Measurements from ENCODE around the gene PARD6B.
"Not testable (repeated sequence)": the region's sequence is repeated elsewhere in the genome, so short reads cannot be mapped to it uniquely, and the experiment has no call there.

The PARD6B gene

DNA sequence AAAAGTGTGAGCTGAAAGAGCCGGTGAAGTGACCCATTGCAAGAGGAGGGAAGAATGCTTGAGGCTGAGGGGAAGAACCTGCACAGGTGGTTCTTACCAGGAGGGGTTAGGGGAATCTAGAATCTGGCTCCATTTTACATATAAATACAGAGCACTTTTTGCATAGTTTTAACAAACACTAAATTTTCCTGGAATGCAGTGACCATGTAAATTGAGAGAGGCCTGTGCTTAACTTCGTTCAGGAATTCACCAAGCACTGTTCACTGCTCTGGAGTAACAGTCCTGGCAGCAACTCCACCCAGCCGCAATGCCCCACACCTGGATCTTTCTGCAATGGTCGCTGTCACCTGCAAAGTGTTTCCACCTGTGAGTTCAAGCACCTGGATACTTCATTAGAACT lies 26.9 kb upstream of the PARD6B start:
- no peak for DNase-seq

DNA sequence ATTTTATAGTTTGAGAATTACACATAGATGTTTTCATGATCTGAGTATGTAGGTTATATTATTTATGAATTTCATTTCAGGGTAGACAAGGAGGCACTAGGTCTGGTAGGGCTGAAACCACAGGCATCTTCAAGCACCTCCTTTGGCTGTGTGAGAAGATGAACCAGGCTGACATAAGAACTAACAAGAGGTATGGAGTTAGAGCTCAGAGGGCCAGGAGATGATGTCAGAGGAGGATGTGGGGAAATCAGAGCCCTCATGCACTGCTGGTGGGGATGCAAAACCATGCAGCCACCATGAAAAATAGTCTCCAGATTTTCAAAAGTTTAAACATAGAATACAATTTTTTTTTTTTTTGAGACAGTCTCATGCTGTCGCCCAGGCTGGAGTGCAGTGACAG lies 26.4 kb upstream of the PARD6B start:
- DNase-seq: no peak

DNA sequence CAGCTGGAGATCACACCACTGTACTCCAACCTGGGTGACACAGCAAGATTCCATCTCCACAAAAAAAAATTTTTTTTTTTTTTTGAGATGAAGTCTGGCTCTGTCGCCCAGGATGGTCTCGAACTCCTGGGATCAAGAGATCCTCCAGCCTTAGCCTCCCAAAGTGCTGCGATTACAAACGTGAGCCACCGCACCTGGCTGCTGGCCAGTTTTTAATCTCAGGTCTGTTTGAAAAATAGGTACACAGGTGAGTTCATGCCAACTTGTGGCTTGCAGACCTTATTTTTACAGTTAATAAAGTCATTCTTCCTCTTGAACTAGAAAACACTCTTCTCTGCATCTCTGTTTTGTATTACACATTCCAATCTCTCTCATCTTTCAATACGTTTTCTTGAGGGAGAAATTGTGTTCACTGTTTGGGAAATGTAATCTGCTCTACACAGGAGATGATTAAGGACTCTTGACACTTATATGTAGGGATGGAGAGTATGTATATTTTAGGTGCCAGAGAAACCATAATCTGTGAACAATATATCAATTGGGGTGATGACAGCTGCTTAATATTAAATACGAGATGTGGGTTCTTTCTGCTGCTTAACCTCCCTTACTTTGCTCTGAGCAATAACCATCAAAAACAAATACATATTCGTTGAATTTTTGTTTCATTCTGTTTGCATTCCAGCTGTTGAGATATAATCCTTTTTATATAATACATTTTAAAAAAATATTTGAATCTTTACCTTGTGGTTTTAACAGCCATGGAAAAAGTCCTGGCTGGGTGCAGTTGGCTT lies 22.3 kb upstream of the PARD6B start:
- DNase-seq: no peak

DNA sequence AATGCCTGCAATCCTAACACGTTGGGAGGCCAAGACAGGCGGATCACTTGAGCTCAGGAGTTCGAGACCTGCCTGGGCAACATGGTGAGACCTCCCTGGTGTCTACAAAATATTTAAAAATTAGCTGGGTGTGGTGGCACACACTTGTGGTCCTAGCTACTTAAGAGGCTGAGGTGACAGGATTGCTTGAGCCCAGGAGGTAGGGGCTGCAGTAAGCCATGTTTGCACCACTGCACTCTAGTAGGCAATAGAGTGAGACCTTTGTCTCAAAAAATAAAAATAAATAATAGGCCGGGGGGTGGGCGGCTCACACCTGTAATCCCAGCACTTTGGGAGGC lies 21.8 kb upstream of the PARD6B start:
- DNase-seq: no peak

DNA sequence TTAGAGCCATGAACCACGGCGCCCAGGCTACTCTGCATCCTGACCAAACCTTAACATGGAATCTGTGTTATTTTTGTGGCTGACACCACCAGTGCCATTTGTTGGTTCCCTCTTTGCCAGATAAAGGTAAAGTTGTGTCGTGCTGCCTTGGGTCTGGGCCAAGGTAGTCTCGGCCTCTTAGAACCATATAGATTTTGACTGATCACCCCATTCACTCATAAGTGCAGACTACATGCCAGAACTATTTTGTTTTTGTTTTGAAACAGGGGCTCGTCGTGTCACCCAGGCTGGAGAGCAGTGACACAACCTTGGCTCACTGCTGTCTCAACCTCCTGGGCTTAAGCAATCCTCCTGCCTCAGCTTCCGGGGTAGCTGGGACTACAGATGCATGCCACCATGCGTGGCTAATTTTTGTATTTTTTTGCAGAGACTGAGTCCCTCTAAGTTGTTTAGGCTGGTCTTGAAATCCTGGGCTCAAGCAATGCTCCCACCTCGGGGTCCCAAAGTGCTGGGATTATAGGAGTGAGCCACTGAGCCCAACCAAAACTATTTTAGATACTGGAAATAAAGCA lies 20.8 kb upstream of the PARD6B start:
- no peak for DNase-seq

DNA sequence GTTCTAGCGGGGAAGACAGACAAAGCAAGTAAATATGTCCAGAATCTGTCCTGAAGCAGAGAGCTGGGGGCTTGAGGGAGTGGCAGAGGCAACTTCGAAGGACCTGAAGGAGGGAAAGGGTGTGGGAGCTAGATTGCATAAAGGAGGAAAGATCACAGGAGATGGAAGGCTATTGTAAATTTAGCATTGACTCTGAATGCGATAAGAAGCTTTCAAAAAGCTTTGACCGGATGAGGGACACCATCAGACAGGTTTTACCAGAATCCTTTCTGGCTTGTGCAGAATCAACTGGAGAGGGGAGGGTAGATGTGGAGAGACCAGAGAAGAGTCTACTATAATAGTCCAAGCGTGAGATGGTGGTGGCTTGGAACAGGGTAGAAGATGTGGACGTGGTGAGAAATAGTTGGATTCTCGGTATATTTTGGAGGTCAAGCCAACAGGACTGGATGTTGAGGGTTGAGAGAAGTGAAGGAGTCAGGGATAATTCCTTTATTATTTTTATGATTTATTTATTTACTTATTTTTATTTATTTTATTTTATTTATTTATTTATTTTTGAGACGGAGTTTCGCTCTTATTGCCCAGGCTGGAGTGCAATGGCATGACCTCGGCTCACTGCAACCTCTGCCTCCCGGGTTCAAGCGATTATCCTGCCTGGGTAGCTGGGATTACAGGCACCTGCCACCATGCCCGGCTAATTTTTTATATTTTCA lies 20.1 kb upstream of the PARD6B start:
- DNase-seq: no peak

DNA sequence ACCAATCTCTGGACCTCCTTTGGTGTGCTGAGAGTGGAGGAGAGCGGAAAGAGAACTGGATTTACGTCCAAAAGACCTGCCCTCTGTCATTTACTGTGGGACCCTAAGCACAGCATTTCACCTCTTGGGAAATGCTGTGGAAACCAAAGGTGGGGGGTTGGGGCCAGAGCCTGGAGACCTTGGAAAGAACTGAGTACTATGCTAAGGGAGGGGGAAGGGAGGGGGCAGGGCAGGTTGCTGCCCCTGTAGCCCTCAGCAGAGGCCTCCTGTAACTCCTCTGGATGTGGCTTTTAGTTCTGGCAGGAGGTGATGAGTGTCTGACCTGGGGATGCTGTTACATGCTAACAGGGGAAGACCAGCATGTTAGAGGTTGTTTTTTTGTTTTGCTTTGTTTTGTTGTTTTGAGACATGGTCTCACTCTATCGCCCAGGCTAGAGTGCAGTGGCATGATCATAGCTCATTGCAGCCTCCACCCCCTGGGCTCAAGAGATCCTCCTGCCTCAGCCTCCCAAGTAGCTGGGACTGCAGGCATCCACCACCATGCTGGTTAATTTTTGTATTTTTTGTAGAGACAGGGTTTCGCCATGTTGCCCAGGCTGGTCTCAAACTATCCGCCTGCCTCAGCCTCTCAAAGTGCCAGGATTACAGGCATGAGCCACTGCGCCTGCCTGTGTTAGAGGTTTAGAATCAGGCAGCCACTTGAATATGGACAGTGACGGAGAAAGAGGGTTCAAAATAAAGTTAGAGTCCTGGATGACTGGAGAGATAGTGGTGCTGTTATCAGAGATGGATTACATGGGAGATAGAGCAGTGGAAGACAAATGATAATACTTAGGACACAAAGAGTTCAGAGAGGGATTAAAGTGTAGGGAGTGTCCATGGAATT lies 18.4 kb upstream of the PARD6B start:
- no peak for DNase-seq

DNA sequence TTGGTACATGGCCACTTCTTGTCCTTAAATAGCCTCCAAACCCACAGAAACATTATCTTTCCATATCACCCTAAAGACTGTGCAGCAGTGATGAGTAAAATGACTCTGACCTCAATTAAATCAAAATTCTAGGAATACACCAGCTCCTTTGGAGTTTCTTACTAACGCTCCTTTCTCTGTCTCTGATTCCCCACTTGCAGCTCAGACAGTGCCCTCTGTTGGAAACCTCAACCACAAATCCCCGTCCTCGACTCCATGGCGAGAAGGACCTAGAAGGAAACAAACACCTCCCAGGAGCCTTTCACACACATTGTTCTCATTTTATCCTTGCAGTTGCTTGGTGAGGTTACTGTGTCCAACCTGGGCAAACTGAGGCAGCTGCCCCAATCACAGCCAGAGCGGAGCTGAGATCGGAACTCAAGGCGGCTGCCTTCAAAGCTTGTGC lies 17.7 kb upstream of the PARD6B start:
- no peak for DNase-seq

DNA sequence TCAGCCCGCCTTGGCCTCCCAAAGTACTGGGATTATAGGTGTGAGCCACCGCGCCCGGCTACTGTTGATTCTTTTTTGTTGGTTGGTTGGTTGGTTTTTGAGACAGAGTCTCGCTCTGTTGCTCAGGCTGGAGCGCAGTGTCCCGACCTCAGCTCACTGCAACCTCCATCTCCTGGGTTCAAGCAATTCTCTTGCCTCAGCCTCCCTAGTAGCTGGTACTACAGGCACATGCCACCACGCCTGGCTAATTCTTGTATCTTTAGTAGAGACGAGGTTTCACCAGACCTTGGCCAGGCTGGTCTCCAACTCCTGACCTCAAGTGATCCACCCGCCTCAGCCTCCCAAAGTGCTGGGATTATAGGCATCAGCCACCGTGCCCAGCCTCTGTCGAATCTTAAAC lies 17.0 kb upstream of the PARD6B start:
- DNase-seq: not testable (repeated sequence)

- no peak for DNase-seq
Measured at GRCh38 chr20:50715694-50716093, 15.7 kb upstream of the PARD6B start.

- no peak for DNase-seq
Measured at GRCh38 chr20:50716518-50716917, 14.9 kb upstream of the PARD6B start.

DNA sequence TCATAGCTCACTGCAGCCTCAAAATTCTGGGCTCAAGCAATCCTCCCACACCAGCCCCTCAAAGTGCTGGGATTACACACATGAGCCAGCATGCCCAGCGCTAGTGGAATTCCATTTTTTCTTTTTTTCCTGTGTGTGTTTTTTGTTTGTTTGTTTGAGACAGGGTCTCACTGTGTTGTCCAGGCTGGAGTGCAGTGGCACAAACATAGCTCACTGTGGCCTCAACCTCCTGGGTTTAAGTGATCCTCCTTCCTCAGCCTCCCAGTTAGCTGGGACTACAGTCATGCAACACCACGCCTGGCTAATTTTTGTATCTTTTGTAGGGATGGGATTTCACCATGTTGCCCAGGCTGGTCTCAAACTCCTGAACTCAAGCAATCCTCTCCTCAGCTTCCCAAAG lies 14.1 kb upstream of the PARD6B start:
- DNase-seq: no peak

DNA sequence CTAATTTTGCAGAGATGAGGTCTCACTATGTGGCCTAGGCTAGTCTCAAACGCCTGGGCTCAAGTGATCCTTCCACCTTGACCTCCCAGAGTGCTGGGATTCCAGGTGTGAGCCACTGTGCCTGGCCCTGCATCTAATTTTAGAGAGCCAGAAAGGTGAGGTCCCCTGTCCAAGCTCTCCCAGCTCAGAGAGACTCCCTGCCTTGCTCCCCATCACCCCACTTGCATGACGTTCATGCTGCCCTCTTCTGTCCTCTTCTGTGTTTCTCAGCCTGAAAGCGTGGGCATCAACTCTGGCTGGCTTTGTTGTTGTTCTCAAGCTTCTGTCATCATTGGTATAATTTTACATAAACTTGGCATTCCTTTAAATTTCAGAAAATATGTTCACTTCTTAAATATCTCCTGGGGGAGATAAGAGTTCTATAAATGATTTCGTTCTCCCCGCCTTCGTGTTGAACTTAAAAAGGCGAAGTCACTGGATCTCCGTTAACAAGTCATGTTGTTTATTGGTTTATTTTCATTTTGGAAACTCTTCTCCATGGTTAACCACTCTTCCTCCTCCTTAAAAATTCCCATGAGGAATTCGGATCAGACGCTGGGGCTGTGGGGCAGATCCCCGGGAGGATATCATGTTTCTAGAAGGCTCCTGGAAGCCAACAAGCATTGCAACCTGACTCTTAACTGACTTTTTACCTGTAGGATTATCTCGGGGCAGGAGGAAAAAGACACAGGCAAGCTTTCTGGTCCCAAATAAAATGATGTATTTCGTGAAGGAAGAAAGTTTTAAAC lies 13.2 kb upstream of the PARD6B start:
- no peak for DNase-seq

DNA sequence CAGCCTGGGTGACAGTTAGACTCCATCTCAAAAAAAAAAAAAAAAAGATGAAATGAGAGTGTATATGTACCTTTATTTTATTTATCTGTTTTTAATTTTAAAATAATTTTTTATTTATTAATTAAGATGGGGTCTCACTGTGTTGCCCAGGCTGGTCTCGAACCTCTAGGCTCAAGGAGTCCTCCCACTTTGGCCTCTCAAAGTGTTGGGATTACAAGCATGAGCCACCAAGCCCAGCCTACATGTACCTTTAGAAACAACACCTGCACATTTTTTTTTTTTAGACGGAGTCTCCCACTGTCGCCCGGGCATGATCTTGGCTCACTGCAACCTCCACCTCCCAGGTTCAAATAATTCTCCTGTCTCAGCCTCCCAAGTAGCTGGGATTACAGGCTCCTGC lies 12.1 kb upstream of the PARD6B start:
- no peak for DNase-seq

DNA sequence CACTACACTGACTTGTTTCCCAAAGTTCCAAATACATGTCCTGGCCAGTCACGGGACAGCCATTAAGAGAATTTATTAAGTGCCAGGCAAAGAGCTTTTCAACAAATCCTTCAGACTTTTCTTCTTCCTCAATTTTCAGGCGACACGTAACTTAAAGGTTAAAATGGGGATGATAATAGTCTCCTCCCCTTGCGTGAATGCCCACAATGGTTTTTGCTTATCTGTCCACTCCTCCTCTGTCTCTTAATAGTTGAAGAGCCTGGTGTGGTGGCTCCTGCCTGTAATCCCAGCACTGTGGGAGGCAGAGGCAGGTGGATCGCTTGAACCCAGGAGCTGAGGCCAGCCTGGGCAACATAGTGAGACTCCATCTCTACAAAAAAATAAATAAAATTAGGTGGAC lies 11.4 kb upstream of the PARD6B start:
- DNase-seq: no peak

- no peak for DNase-seq
Measured at GRCh38 chr20:50720582-50720981, 10.8 kb upstream of the PARD6B start.

GRCh38 chr20:50721881-50722281 lies 9.5 kb upstream of the PARD6B start:
- DNase-seq: no peak

GRCh38 chr20:50722424-50723155 lies 8.8 kb upstream of the PARD6B start:
- DNase-seq: no peak

DNA sequence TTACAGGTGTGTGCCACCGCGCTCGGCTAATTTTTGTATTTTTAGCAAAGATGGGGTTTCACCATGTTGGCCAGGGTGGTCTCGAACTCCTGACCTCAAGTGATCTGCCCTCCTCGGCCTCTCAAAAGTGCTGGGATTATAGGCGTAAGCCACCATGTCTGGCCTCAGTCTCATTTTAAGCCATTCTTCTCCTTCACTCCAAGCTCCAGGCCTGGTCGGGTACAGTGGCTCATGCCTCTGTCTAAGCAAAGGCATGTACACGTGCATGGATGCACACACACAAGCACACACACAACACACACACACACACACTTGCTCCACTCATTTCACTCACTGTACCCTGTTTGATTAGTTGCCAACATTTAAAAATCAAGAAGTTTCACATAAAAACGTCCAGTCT lies 7.7 kb upstream of the PARD6B start:
- no peak for DNase-seq

GRCh38 chr20:50724112-50724725 lies 7.2 kb upstream of the PARD6B start:
- no peak for DNase-seq
